Ishikawa (cell line): ENCODE data around the gene CDH16.

Experiments used
- CEBPB ChIP-seq: IDR thresholded peaks from 2 replicates; pipeline ENCODE4 v1.6.1; 2012
- CREB1 ChIP-seq: IDR thresholded peaks from 2 replicates; pipeline ENCODE4 v1.6.1; 2012; ENCODE audit warnings: low read depth
- EGR1 ChIP-seq: IDR thresholded peaks from 2 replicates; pipeline ENCODE4 v1.6.1; 2012
- EP300 ChIP-seq: IDR thresholded peaks from 2 replicates; pipeline ENCODE4 v1.6.1; 2012; ENCODE audit warnings: borderline replicate concordance
- NFIC ChIP-seq: IDR thresholded peaks from 2 replicates; pipeline ENCODE4 v1.6.1; 2012
- RAD21 ChIP-seq: IDR thresholded peaks from 2 replicates; pipeline ENCODE4 v1.6.1; 2012; ENCODE audit warnings: low read depth
- REST ChIP-seq: IDR thresholded peaks from 2 replicates; pipeline ENCODE4 v1.6.1; 2012; ENCODE audit warnings: low read depth, mild to moderate bottlenecking
- TAF1 ChIP-seq: IDR thresholded peaks from 2 replicates; pipeline ENCODE4 v1.6.1; 2012; ENCODE audit warnings: low read depth, mild to moderate bottlenecking
- TCF12 ChIP-seq: IDR thresholded peaks from 2 replicates; pipeline ENCODE4 v1.6.1; 2012; ENCODE audit warnings: low read depth
- YY1 ChIP-seq: IDR thresholded peaks from 2 replicates; pipeline ENCODE4 v1.6.1; 2012; ENCODE audit warnings: low read depth
- TF ChIP-seq, protein P1 (sequence below): IDR thresholded peaks from 2 replicates; pipeline ENCODE4 v1.6.1; 2012

DNA sequence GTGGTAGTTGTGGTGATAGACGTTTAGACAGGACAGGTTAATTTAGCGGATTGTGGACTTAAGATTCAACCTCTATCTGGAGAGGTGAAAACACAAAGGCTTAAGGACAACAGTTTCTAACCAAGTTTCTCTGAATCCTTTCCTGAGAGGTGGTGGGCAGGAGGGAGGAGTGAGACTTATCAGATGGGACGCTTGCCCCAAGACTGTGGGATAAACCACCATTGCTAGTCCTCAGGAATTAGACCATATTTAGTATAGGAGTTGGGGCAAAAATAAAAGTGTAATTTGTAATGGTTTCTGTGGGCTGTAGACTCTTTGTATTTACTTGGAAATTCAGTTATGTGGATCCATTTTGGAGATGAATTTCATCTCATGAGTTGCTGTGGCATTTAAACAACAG lies 31.8 kb downstream of the CDH16 start:
- TF ChIP-seq RAD21 (no peak), CEBPB (no peak), CREB1 (no peak), EGR1 (no peak), TAF1 (no peak), EP300 (no peak), REST (no peak), TCF12 (no peak), YY1 (no peak), NFIC (no peak)
- TF ChIP-seq, protein P1, sequence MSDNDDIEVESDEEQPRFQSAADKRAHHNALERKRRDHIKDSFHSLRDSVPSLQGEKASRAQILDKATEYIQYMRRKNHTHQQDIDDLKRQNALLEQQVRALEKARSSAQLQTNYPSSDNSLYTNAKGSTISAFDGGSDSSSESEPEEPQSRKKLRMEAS, result no peak
